ENCODE results near the gene CCR6.

DNA sequence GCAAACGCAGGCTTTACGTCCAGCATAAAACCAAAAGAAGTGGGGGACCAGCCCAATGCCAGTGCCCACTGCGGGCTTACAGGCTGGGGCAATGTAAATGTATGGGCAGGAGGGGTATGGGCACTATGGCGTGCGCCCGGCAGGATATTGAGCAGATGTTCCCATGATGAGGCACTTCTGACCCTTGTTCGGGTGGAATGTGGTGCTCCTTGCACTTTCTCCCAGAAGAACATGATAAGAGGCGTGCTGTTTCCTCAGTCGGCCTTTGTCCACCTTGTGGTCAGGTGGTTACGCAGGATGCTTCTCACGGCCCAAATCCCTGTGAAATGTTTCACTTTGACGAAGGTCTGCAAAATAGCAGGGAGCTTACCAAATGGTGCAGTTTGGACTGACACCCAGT lies 39.7 kb downstream of the CCR6 start:
- TF ChIP-seq, protein P1, sequence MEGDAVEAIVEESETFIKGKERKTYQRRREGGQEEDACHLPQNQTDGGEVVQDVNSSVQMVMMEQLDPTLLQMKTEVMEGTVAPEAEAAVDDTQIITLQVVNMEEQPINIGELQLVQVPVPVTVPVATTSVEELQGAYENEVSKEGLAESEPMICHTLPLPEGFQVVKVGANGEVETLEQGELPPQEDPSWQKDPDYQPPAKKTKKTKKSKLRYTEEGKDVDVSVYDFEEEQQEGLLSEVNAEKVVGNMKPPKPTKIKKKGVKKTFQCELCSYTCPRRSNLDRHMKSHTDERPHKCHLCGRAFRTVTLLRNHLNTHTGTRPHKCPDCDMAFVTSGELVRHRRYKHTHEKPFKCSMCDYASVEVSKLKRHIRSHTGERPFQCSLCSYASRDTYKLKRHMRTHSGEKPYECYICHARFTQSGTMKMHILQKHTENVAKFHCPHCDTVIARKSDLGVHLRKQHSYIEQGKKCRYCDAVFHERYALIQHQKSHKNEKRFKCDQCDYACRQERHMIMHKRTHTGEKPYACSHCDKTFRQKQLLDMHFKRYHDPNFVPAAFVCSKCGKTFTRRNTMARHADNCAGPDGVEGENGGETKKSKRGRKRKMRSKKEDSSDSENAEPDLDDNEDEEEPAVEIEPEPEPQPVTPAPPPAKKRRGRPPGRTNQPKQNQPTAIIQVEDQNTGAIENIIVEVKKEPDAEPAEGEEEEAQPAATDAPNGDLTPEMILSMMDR (IDR thresholded peaks at IDR 0.05 in 8 of 11, conservative IDR thresholded peaks at IDR 0.05 in 3 of 11), result no peak
- TF ChIP-seq POLR2A (IDR thresholded peaks at IDR 0.05) (no peak), POLR2AphosphoS5 (IDR thresholded peaks at IDR 0.05) (no peak)

Measured in spleen (tissue), 7 donors.